Measurements from ENCODE around the gene HECA.
"Not testable (repeated sequence)": the region's sequence is repeated elsewhere in the genome, so short reads cannot be mapped to it uniquely, and the experiment has no call there.

Gene HECA

DNA sequence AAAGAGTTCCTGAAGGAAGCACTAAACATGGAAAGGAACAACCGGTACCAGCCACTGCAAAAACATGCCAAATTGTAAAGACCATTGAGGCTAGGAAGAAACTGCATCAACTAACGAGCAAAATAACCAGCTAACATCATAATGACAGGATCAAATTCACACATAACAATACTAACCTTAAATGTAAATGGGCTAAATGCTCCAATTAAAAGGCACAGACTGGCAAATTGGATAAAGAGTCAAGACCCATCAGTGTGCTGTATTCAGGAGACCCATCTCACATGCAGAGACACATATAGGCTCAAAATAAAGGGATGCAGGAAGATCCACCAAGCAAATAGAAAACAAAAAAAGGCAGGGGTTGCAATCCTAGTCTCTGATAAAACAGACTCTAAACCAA, 77.6 kb downstream of the HECA start:
- not testable (repeated sequence) for DNase-seq

GRCh38 chr6:139219271-139219729, 84.4 kb downstream of the HECA start:
- peak; percentile 72 for DNase-seq

DNA sequence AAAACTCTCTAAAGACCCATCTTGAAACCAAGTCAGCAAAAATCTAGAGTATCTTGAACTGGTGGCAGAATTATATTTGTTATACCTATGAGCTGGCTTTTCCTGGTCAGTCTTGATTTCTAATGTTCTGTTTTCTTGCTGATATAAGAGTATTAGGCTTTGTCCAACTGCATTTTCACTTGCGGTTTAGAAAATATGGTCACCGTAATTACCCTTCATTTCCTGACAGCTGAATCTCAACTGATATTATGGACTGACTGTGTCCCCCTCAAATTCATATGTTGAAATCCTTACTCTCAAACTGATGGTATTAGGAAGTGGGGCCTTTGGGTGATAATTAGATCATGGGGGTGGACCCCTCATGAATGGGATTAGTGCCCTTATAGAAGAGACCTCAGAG, 84.9 kb downstream of the HECA start:
- DNase-seq: no peak

DNA sequence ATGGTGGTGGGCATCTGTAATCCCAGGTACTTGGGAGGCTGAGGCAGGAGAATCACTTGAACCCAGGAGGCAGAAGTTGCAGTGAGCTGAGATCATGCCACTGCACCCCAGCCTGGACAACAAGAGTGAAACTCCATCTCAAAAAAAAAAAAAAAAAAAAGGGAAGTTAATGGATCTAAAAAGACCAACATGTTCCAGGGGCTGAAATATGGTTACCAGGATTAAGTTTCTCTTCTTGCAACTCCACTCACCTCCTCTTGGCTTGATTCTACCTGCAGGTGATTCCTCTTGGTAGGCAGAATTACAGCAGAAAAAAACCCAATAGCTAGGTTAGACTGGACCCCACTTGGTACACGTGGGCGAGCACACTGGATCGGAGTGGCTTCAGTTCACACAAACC, 93.5 kb downstream of the HECA start:
- not testable (repeated sequence) for DNase-seq

Measured in kidney glomerular epithelial cell (primary cell).